Neural progenitor cell (in vitro differentiated cells): Measurements from ENCODE around the gene GPR62.

Experiments used
- EZH2 ChIP-seq: fragments of 200-600 bp; sonication (generic); IDR thresholded peaks from 2 replicates; pipeline ENCODE4 v1.6.1; 2017; ENCODE audit warnings: antibody characterized with exemption, mild to moderate bottlenecking, moderate library complexity
- EZH2phosphoT487 ChIP-seq: fragments of 200-600 bp; sonication (generic); IDR thresholded peaks from 2 replicates; pipeline ENCODE4 v1.6.1; 2017; ENCODE audit warnings: antibody characterized with exemption
- TF ChIP-seq, protein P1 (sequence below): fragments of 200-600 bp; sonication (generic); IDR thresholded peaks from 2 replicates; pipeline ENCODE4 v1.5.1; 2017; ENCODE audit warnings: antibody characterized with exemption, mild to moderate bottlenecking

DNA sequence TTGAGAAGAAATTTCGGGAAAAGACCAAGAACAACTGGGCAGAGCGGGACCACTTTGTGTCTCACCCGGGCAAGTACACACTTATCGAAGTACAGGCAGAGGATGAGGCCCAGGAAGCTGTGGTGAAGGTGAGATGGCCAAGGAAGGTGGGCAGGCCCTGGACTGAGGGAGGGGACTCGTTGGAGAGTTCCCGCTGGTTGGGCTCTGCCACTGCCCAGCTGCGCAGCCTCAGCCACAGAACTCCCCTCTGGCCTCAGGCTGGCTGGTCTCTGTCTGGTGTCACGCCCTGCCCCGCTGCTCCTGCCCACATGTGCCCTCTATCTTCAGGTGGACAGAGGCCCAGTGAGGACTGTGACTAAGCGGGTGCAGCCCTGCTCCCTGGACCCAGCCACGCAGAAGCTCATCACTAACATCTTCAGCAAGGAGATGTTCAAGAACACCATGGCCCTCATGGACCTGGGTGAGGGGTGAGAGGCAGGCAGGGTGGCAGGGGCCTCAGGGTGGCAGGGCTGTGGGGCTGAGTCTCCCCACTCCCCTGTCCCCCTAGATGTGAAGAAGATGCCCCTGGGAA lies 10.6 kb upstream of the GPR62 start:
- TF ChIP-seq, protein P1, sequence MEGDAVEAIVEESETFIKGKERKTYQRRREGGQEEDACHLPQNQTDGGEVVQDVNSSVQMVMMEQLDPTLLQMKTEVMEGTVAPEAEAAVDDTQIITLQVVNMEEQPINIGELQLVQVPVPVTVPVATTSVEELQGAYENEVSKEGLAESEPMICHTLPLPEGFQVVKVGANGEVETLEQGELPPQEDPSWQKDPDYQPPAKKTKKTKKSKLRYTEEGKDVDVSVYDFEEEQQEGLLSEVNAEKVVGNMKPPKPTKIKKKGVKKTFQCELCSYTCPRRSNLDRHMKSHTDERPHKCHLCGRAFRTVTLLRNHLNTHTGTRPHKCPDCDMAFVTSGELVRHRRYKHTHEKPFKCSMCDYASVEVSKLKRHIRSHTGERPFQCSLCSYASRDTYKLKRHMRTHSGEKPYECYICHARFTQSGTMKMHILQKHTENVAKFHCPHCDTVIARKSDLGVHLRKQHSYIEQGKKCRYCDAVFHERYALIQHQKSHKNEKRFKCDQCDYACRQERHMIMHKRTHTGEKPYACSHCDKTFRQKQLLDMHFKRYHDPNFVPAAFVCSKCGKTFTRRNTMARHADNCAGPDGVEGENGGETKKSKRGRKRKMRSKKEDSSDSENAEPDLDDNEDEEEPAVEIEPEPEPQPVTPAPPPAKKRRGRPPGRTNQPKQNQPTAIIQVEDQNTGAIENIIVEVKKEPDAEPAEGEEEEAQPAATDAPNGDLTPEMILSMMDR, result no peak
- TF ChIP-seq EZH2 (no peak), EZH2phosphoT487 (no peak)
